GM19397 (cell line): Measurements from ENCODE around the gene CCDC54.

Experiments
- ATAC-seq: cut with Tn5 transposase; IDR thresholded peaks from one replicate; pipeline ENCODE4 v1.9.1; 2021; ENCODE audit warnings: mild to moderate bottlenecking, moderate library complexity; ENCODE audit not compliant: unreplicated experiment

CCDC54 gene

DNA sequence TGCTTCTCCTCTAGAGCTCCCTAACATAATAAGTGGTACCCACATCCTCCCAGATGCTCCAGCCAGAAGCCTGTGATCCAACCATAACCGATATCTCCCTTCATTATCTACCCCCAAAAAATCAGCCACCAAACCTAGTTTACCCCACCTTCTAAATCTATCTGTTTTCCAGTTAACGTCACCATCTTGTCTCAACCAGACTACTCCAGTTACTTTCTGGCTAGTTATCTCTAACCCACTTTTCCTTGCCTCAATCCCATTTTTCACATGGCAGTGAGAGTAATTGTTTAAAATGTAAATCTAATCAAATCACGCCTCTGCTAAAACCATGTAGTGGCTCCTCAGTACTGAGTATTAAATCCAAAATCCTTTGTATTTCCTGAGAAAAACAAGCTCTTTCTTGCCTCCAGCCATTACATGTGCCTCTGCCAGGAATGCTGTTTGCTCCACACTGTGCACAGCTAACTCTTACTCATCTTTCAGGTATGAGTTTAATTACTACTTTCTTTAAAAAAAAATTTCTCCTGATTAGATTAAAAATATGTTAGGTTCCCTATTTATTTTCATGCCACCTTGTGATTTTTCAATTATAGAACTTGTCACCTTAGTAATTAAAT, 15.4 kb downstream of the CCDC54 start:
- no peak for ATAC-seq

DNA sequence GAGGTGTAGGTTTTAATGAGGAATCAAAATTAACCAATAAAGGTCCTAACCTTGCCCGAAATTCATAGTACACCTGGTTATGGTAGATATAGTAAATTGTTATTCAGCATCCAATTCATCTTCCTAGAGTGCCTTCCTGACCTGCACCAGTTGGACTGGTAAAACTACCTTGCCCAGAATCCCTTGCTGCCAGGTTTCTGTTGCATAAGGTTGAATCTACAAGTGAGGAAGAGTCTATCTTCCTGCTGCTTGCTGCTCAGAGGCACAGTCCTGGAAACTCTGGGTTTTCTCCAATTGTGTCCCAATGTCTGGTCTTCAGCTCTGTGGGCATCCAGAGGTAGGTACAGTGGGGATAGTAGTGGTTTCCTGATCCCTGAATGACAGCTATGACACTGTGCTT, 17.3 kb downstream of the CCDC54 start:
- no peak for ATAC-seq

GRCh38 chr3:107395066-107395465, 17.8 kb downstream of the CCDC54 start:
- no peak for ATAC-seq

GRCh38 chr3:107401301-107401700, 24.1 kb downstream of the CCDC54 start:
- no peak for ATAC-seq

GRCh38 chr3:107402214-107402613, 25.0 kb downstream of the CCDC54 start:
- ATAC-seq: no peak

GRCh38 chr3:107404727-107405469, 27.7 kb downstream of the CCDC54 start:
- ATAC-seq: no peak

DNA sequence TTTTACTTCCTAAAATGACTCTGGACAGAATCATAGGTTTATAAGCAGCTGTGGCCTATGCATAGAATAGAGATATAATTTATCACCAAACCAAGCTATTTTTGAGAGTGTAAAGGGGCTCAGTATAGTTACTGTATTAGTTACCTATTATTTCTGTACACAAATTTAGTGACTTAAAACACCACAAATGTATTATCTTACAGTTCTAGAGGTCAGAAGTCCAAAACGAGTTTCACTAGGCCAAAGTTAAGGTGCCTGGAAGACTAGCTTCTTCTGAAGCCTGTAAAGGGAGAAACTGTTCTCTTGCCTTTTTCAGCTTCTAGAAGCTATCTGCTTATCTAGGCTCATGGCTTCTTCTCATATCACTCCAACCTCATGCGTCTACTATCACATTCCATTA, 30.1 kb downstream of the CCDC54 start:
- no peak for ATAC-seq

GRCh38 chr3:107408513-107408912, 31.3 kb downstream of the CCDC54 start:
- ATAC-seq: no peak

- ATAC-seq: no peak
Observed at GRCh38 chr3:107409365-107409764, 32.1 kb downstream of the CCDC54 start.

GRCh38 chr3:107410606-107411005, 33.4 kb downstream of the CCDC54 start:
- no peak for ATAC-seq

DNA sequence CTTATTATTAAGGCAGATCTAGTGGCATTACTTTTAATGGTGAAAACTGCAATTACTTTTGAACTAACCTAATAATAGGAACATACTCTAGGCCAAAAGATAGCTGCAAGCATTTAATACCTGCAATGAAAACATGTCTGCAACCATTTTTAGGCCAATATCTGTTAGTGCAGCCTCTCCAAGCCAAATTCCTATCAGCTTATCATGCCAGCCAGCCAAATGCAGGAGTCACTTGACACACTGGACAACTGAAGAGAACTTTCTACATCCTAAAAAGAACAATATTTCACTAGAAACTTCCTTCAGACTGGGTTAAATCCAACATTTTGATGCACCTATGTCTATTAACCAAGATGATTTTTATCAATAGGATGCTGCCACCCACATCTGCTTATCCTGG, 33.8 kb downstream of the CCDC54 start:
- ATAC-seq: no peak

- ATAC-seq: no peak
Observed at GRCh38 chr3:107411779-107412178, 34.5 kb downstream of the CCDC54 start.

GRCh38 chr3:107412376-107412775, 35.1 kb downstream of the CCDC54 start:
- no peak for ATAC-seq

- ATAC-seq: no peak
Observed at GRCh38 chr3:107413264-107413663, 36.0 kb downstream of the CCDC54 start.

DNA sequence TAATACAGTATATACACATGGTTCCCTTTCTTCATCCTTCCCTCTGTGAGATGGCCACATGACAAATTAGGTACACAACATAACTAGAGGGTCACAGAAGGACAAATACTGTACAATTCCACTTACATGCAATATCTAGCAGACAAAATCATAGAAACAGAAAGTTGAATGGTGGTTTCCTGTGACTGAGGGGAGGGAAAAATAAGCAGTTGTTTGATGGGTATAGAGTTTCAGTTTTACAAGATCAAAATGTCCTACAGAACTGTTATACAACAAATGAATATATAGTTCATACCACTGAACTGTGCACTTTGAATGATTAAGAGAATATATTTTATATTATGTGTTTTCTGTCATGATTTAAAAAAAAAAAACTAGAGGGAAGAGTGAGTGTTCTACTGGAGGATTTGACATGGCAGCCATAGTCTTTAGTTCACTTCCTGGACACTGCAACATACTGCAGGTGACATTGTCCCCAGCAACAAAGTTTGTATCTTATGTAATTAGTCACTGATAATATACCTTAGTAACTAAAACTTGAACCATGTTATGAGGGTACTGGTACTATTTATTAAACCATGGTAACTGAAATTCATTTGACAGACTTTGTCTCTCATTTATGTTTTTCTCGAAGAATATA, 37.2 kb downstream of the CCDC54 start:
- ATAC-seq: peak; percentile 78

GRCh38 chr3:107416138-107416537, 38.9 kb downstream of the CCDC54 start:
- no peak for ATAC-seq

- ATAC-seq: no peak
Observed at GRCh38 chr3:107416886-107417285, 39.6 kb downstream of the CCDC54 start.

DNA sequence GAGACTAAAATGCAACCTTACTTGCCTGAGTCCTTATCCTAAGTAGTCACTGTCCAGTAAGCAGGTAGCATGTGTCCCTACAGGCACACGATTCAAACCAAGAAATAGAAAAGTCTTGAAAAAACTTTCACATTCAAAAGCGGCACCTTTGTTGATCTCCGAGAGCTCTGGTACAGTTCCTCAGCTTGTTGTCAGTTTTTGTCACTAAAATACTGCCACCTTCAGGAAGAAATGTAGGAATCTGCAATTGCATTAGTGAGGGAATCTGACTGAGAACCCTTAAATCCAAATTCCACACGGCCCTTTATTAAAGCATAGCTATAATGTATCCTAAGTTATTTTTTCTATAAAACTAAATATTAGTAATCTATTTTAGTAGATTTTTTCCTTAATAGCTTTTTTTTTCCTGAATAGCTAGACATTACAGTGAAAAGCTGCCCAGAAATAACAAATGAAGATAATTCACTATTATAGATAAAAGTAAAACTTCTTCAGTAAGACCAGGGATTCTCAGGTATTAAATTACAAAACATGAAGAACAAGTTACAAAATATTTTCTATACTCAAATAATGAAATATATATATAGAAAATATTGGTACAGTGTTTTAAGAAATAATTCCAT, 44.0 kb downstream of the CCDC54 start:
- ATAC-seq: peak; percentile 73

DNA sequence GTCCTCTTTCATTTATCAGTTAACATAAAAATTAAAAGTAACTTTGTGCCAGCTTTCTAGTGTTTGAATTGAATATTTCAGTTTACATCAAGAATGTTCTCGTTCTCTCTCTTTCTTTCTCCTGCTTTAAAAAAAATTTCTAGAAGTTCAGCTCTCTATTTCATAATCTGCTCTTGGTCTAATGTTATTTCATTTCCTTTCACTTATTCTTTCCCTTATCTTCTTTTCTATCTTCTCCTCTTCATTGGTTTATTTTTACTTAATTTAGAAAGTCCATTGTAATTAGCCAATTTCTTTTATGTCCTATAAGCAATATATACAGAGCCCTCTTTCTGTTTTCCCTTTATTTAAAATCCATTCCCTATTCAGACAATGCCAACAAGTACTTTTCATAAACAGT, 44.6 kb downstream of the CCDC54 start:
- ATAC-seq: no peak

DNA sequence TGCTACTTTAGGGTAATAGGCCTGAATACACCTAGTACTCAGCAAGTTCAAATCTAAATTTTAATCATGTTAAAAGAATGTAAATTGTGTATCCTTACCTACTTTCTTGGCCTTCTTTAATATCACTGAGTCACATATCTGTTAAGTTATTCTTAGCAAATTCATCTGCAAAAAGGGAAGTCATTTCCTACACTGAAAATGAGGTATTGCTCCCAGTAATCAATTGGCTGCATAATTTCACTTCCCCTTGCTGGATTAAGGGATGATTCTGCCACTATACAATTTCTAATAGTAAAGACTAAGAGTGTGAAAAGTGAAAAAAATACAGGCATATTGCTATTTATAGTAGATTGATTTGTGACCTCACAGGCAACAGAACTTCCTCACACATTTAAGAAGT, 47.8 kb downstream of the CCDC54 start:
- no peak for ATAC-seq

- ATAC-seq: no peak
Observed at GRCh38 chr3:107426223-107426622, 49.0 kb downstream of the CCDC54 start.
